ENCODE measurements around the gene ABCC1.

The ABCC1 gene

DNA sequence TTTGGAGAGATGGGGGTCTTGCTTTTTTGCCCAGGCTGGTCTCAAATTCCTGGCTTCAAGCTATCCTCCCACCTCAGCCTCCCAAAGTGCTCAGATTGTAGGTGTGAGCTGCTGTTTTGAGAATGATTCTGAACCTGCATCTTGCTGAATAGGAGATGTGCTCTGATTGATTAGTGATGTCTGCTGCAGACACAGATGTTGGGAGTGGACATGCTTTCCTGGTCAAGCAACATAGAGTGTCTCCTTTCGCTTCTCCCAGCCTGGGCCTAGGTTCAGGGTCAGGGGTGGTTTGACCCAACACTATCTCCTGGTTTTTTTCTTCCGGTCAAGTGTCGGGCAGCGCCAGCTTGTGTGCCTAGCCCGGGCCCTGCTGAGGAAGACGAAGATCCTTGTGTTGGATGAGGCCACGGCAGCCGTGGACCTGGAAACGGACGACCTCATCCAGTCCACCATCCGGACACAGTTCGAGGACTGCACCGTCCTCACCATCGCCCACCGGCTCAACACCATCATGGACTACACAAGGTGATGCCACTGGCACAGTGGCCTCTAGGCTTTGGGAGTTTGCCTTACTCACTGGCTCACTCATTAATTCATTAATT is 188.7 kb downstream of the ABCC1 start:
- no peak overlapping the region for H3K4me3 ChIP-seq (ENCODE audit: low read depth, low read length)
- TF ChIP-seq, protein P1, sequence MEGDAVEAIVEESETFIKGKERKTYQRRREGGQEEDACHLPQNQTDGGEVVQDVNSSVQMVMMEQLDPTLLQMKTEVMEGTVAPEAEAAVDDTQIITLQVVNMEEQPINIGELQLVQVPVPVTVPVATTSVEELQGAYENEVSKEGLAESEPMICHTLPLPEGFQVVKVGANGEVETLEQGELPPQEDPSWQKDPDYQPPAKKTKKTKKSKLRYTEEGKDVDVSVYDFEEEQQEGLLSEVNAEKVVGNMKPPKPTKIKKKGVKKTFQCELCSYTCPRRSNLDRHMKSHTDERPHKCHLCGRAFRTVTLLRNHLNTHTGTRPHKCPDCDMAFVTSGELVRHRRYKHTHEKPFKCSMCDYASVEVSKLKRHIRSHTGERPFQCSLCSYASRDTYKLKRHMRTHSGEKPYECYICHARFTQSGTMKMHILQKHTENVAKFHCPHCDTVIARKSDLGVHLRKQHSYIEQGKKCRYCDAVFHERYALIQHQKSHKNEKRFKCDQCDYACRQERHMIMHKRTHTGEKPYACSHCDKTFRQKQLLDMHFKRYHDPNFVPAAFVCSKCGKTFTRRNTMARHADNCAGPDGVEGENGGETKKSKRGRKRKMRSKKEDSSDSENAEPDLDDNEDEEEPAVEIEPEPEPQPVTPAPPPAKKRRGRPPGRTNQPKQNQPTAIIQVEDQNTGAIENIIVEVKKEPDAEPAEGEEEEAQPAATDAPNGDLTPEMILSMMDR (IDR thresholded peaks at IDR 0.05; ENCODE audit: insufficient read depth, low read depth, low read length, missing control alignments) = no peak
- no peak for DNase-seq (ENCODE audit: low read depth)

DNA sequence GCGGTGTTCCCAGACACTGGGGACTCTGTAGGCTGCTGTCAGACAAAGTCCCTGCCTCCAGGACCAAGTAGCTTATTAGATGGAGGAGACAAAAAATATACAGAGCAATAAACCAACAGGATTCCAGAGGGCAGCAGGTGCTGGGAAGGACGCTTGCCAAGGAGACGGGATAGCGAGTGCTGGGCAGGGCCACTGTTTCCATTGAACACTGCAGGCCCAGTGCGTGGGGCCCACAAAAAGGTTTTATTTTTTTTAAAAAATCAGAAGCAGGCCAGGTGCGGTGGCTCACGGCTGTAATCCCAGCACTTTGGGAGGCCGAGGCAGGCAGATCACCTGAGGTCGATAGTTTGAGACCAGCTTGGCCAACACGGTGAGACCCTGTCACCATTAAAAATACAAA is 189.6 kb downstream of the ABCC1 start:
- no peak overlapping the region for H3K4me3 ChIP-seq (ENCODE audit: low read depth, low read length)
- no peak for DNase-seq (ENCODE audit: low read depth)
- TF ChIP-seq, protein P1 (IDR thresholded peaks at IDR 0.05; ENCODE audit: insufficient read depth, low read depth, low read length, missing control alignments) = no peak

DNA sequence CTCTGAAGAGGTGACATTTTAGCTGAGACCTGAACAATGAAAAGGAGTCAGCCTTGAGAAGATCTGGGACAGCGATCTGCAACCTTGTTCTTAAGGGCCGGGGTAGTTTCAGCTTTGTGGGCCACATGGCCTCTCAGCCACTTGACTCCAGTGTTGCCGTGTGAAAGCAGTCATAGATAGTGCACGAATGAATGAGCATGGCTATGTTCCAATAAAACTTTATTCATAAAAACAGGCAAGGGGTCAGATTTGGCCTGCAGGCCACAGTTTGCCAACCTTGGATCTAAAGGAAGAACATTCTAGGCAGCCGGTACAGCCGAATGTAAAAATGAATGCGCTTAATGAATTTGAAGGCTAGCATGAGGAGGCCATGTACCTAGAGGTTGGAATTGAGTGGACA is 190.4 kb downstream of the ABCC1 start:
- TF ChIP-seq, protein P1 (IDR thresholded peaks at IDR 0.05; ENCODE audit: insufficient read depth, low read depth, low read length, missing control alignments) = no peak
- DNase-seq (ENCODE audit: low read depth) = no peak
- no peak overlapping the region for H3K4me3 ChIP-seq (ENCODE audit: low read depth, low read length)

DNA sequence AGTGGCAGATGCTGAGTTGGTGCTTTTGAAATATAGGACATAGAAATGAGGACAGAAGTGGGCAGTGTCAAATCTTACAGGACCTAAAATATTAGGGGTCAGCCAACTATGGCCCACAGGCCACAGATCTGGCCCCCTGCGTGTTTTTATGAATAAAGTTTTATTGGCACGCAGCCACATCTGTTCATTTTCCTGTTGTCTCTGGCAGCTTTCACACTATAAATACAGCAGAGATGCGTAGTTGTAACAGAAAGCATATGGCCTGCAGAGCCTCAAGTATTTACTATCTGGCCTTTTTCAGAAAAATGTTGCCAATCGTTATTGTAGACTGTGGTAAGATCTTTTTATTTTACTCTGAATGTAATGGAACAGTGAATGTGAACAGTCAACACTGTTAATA is 191.1 kb downstream of the ABCC1 start:
- TF ChIP-seq, protein P1 (IDR thresholded peaks at IDR 0.05; ENCODE audit: insufficient read depth, low read depth, low read length, missing control alignments) = no peak
- DNase-seq (ENCODE audit: low read depth) = no peak
- no peak overlapping the region for H3K4me3 ChIP-seq (ENCODE audit: low read depth, low read length)

DNA sequence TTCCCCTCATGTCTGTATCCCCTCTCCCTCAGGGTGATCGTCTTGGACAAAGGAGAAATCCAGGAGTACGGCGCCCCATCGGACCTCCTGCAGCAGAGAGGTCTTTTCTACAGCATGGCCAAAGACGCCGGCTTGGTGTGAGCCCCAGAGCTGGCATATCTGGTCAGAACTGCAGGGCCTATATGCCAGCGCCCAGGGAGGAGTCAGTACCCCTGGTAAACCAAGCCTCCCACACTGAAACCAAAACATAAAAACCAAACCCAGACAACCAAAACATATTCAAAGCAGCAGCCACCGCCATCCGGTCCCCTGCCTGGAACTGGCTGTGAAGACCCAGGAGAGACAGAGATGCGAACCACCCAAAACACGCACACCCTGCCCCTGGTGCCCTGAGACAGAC is 191.7 kb downstream of the ABCC1 start:
- H3K4me3 ChIP-seq (ENCODE audit: low read depth, low read length) = no peak overlapping the region
- peak; percentile 23 for DNase-seq (ENCODE audit: low read depth)
- TF ChIP-seq, protein P1 (IDR thresholded peaks at IDR 0.05; ENCODE audit: insufficient read depth, low read depth, low read length, missing control alignments) = no peak

DNA sequence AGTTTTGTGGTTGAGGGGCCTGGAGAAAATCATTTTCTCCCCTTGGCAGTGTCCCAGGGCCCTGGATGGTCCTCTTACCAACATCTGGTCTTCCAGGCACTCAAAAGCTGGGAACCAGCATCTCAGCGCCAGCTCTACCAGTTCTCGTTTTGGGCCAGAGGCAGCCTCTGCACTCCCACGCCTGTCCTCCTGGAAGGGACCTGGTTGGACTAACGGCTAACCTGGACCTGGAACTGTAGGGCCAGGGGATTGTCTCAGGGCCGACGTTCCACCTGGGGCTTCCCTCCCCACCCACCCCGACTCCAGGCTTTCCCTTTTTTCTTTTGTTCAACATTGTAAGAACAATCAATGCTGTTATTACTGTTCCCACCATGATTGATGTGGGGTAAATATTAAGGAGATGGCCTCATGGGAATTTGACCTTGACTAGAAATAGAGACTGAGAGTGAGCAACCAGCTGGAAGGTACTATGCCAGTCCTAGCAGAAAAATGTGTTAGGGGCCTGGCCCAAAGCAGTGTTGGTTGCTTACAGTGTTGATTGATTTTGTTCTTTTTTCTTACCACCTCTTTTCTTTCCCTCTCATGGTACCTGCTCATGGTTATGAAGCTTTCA is 192.5 kb downstream of the ABCC1 start:
- TF ChIP-seq, protein P1 (IDR thresholded peaks at IDR 0.05; ENCODE audit: insufficient read depth, low read depth, low read length, missing control alignments) = no peak
- DNase-seq (ENCODE audit: low read depth) = no peak
- H3K4me3 ChIP-seq (ENCODE audit: low read depth, low read length) = no peak overlapping the region
